HepG2 (cell line): ENCODE results near the gene CLCA2. TPM values are rescaled to one million over a fixed set of nuclear protein-coding genes. Genes with fewer than 3 reads are reported as not detected.

ENCODE experiments used
- ATAC-seq: fragments of 200-7000 bp; cut with Tn5 transposase; 3 replicates; pipeline ENCODE4 v1.9.1; 2020; ENCODE audit warnings: mild to moderate bottlenecking, moderate library complexity
- Bru-seq: library from RNA; stranded (reverse); fragments of 400-500 nt; gene quantifications from one replicate; lab custom pipeline; 2021; lab: Mats Ljungman, UMichigan
- BruChase-seq, 2 experiments: library from RNA; stranded (reverse); fragments of 400-500 nt; gene quantifications; one replicate each; lab custom pipeline; 2021; lab: Mats Ljungman, UMichigan
- BruUV-seq: library from RNA; stranded (reverse); fragments of 400-500 nt; replicated peaks from 2 replicates; lab custom pipeline; 2021; lab: Mats Ljungman, UMichigan
- CTCF ChIA-PET: fragments of 300-600 bp; formaldehyde crosslinking; extraction: SDS; loops from one replicate; lab custom pipeline; 2021; ENCODE audit warnings: low total read pairs, inconsistent platforms, low intra/inter-chr PET ratio; lab: Yijun Ruan, JAX
- POLR2A ChIA-PET: fragments of 350-600 bp; sonication (Branson Sonifier 250); formaldehyde crosslinking; loops from one replicate; lab custom pipeline; 2020; ENCODE audit warnings: antibody characterized with exemption, inconsistent platforms; lab: Yijun Ruan, JAX
- DNase-seq: peaks from one replicate; pipeline ENCODE4 v3.0.0-alpha.2; 2015; ENCODE audit warnings: low spot score
- FAIRE-seq: peaks from 3 replicates; lab custom pipeline; 2011; peaks lifted over from hg19 to GRCh38; lab: Jason Lieb, UNC
- H2AFZ ChIP-seq: one replicate; pipeline ENCODE4 v1.6.1; 2011; ENCODE audit warnings: low read length, inconsistent platforms
- H3K27ac ChIP-seq: fragments of 300-600 bp; 3 replicates; pipeline ENCODE4 v1.8.0; 2011; ENCODE audit warnings: mixed run types, mild to moderate bottlenecking, mixed read lengths, low read length, inconsistent platforms; ENCODE audit not compliant: insufficient read depth; ENCODE audit errors: extremely low read length
- H3K27me3 ChIP-seq, 2 experiments: fragments of 200-600 bp in 1 of 2; 2 replicates in 1 of 2; 3 replicates in 1 of 2; pipeline versions ENCODE4 v1.6.0 to v1.8.0; 2011; ENCODE audit warnings: low read length in 2 of 2, mild to moderate bottlenecking in 2 of 2, moderate library complexity in 2 of 2, inconsistent platforms in 1 of 2; ENCODE audit not compliant: insufficient read depth in 2 of 2, control insufficient read depth in 1 of 2
- H3K36me3 ChIP-seq, 2 experiments: fragments of 200-600 bp in 1 of 2; replicated peaks in 1 of 2; 2 replicates in 1 of 2; 3 replicates in 1 of 2; pipeline versions ENCODE4 v1.5.1 to v1.8.0; 2011; ENCODE audit warnings: low read length in 2 of 2, inconsistent platforms in 1 of 2; ENCODE audit not compliant: insufficient read depth in 2 of 2, control insufficient read depth in 1 of 2
- H3K4me1 ChIP-seq: 2 replicates; pipeline ENCODE4 v1.5.1; 2012; ENCODE audit warnings: low read length, inconsistent platforms; ENCODE audit not compliant: insufficient read depth
- H3K4me2 ChIP-seq: 2 replicates; pipeline ENCODE4 v1.6.0; 2011; ENCODE audit warnings: low read depth, low read length, inconsistent platforms
- H3K4me3 ChIP-seq, 3 experiments: fragments of 200-600 bp in 1 of 3; sonication (generic), shearing (Covaris generic) in 1 of 3; replicated peaks in 1 of 3; 2 replicates each; pipeline ENCODE4 v1.5.1; 2011 to 2016; ENCODE audit warnings: low read length in 3 of 3, inconsistent platforms in 2 of 3, low read depth in 2 of 3, mild to moderate bottlenecking in 2 of 3, control low read depth in 1 of 3, mixed read lengths in 1 of 3; ENCODE audit not compliant: insufficient read depth in 1 of 3
- H3K79me2 ChIP-seq: one replicate; pipeline ENCODE4 v1.6.1; 2011; ENCODE audit warnings: low read length, inconsistent platforms; ENCODE audit not compliant: insufficient read depth
- H3K9ac ChIP-seq: 2 replicates; pipeline ENCODE4 v1.6.0; 2011; ENCODE audit warnings: mild to moderate bottlenecking, low read depth, low read length, inconsistent platforms; ENCODE audit not compliant: insufficient read depth
- H3K9me3 ChIP-seq: 2 replicates; pipeline ENCODE4 v1.5.1; 2012; ENCODE audit warnings: mild to moderate bottlenecking, low read length
- H4K20me1 ChIP-seq: 2 replicates; pipeline ENCODE4 v1.6.0; 2011; ENCODE audit warnings: inconsistent platforms, mild to moderate bottlenecking, low read length, moderate library complexity; ENCODE audit not compliant: insufficient read depth
- IRF2 ChIP-seq: IDR thresholded peaks from 2 replicates; pipeline ENCODE4 v1.6.1; 2018; ENCODE audit warnings: missing genetic modification reagents, missing compliant biosample characterization
- MTERF4 ChIP-seq: sonication (generic); formaldehyde crosslinking; IDR thresholded peaks from 2 replicates; pipeline ENCODE4 v1.8.0; 2023; ENCODE audit warnings: mild to moderate bottlenecking, missing genetic modification reagents
- TEF ChIP-seq: sonication (generic); formaldehyde crosslinking; IDR thresholded peaks from 2 replicates; pipeline ENCODE4 v1.5.0; 2020; ENCODE audit warnings: missing genetic modification reagents
- ZNF207 ChIP-seq: fragments of 450-650 bp; IDR thresholded peaks from 2 replicates; pipeline ENCODE4 v1.6.1; 2016; ENCODE audit warnings: antibody characterized with exemption, borderline replicate concordance
- ZNF781 ChIP-seq: sonication (generic); formaldehyde crosslinking; IDR thresholded peaks from 2 replicates; pipeline ENCODE4 v1.5.1; 2020; ENCODE audit warnings: borderline replicate concordance, mild to moderate bottlenecking, missing genetic modification reagents; ENCODE audit errors: not compliant biosample characterization
- in situ Hi-C: cut with HindIII; loops from 2 replicates; pipeline ENCODE4 v1.10.0; 2017; ENCODE audit warnings: low pct_unique_long_range_greater_than_20kb; ENCODE audit not compliant: extremely low pct_ligation_motif_present
- intact Hi-C: fragments of 100-400 bp; cut with micrococcal nuclease; formaldehyde crosslinking; loops from one replicate; pipeline ENCODE4 v1.10.0; 2022; ENCODE audit not compliant: unreplicated experiment
- long read RNA-seq, 2 experiments: library from RNA in 1 of 2; library from polyadenylated mRNA in 1 of 2; stranded (forward) in 1 of 2; unstranded in 1 of 2; transcript quantifications; one replicate each; pipeline ENCODE4 v2.0.0, GENCODE V29; 2019 to 2022
- polyA minus RNA-seq, 3 experiments: library from RNA; depleted of rRNA, polyadenylated mRNA; stranded (reverse); fragments of >200 nt; gene quantifications; 2 replicates each; pipeline ENCODE4 v1.2.3, GENCODE V29; 2011; ENCODE audit warnings: low replicate concordance in 1 of 3
- polyA plus RNA-seq, 8 experiments: library from polyadenylated mRNA; depleted of rRNA in 3 of 8; stranded (reverse) in 7 of 8; unstranded in 1 of 8; fragments of >200 nt; fragmentation: Illumina TruSeq in 4 of 8; extraction: Trizol in 4 of 8; gene quantifications; 2 replicates each; pipeline versions ENCODE4 v1.2.1 to v1.2.3, GENCODE V29; 2011 to 2016; ENCODE audit warnings: low read depth in 4 of 8, missing spikeins in 1 of 8, mixed read lengths in 1 of 8; ENCODE audit not compliant: insufficient read depth in 1 of 8
- total RNA-seq, 5 experiments: library from RNA; depleted of rRNA; stranded (reverse); fragments of >200 nt; fragmentation: Illumina TruSeq; extraction: Trizol; gene quantifications; 2 replicates each; pipeline ENCODE4 v1.2.3, GENCODE V29; 2016; ENCODE audit warnings: low read depth in 1 of 5

The CLCA2 gene
- not detected in 2 replicates for total RNA-seq (2016; rRNA removed; fragmentation: Illumina TruSeq; extraction: Trizol)
- total RNA-seq (2016; cell fraction: cytosol; rRNA removed; fragmentation: Illumina TruSeq; extraction: Trizol; ENCODE audit: low read depth): not detected in 2 replicates
- not detected in 2 replicates for total RNA-seq (2016; cell fraction: insoluble cytoplasmic fraction; rRNA removed; fragmentation: Illumina TruSeq; extraction: Trizol)
- not detected in 2 replicates for total RNA-seq (2016; cell fraction: membrane; rRNA removed; fragmentation: Illumina TruSeq; extraction: Trizol)
- not detected in 2 replicates for total RNA-seq (2016; cell fraction: nucleus; rRNA removed; fragmentation: Illumina TruSeq; extraction: Trizol)
- polyA plus RNA-seq (2011; rRNA removed): not detected in 2 replicates
- not detected in 2 replicates for polyA plus RNA-seq (2011; cell fraction: cytosol; rRNA removed)
- not detected in 2 replicates for polyA plus RNA-seq (2011; cell fraction: nucleus; rRNA removed)
- not detected in 2 replicates for polyA plus RNA-seq (2012)
- polyA plus RNA-seq (2016; cell fraction: cytosol; fragmentation: Illumina TruSeq; extraction: Trizol; ENCODE audit: low read depth): not detected in 2 replicates
- polyA plus RNA-seq (2016; cell fraction: insoluble cytoplasmic fraction; fragmentation: Illumina TruSeq; extraction: Trizol; ENCODE audit: low read depth): not detected in 2 replicates
- polyA plus RNA-seq (2016; cell fraction: membrane; fragmentation: Illumina TruSeq; extraction: Trizol; ENCODE audit: low read depth): not detected in 2 replicates
- polyA plus RNA-seq (2016; cell fraction: nucleus; fragmentation: Illumina TruSeq; extraction: Trizol; ENCODE audit: insufficient read depth, low read depth): not detected in 2 replicates
- 1.1 TPM in 1 of 2 replicates, not detected in the other for polyA minus RNA-seq (2011; rRNA and poly(A)+ RNA removed; ENCODE audit: low replicate concordance)
- not detected in 2 replicates for polyA minus RNA-seq (2011; cell fraction: cytosol; rRNA and poly(A)+ RNA removed)
- not detected in 2 replicates for polyA minus RNA-seq (2011; cell fraction: nucleus; rRNA and poly(A)+ RNA removed)
- not detected for Bru-seq, nascent RNA
- not detected for BruChase-seq, experiment 1, labeled RNA remaining after a 6-hour chase
- BruChase-seq, experiment 2, labeled RNA remaining after a 2-hour chase: not detected
- long read RNA-seq, experiment 1: 0 reads
- long read RNA-seq, experiment 2: 0 reads

GRCh38 chr1:86423873-86424272 lies at the start of gene CLCA2:
TSS of gene CLCA2 (plus strand) at chr1:86424171. CDS start at chr1:86424248, 77 bp downstream.
- ChIA-PET POLR2A (no interaction called here), CTCF (no interaction called here)
- ATAC-seq (no peak), DNase-seq (no peak), FAIRE-seq (no peak)
- H3K79me2 ChIP-seq: no peaks in the 10 kb centered on the region
- H4K20me1 ChIP-seq: no peaks in the 10 kb centered on the region
- no peak within 1 kb of the TSS for H2AFZ ChIP-seq
- no peak within 1 kb of the TSS for H3K27ac ChIP-seq
- in situ Hi-C loops: no loop called here
- TF ChIP-seq ZNF781 (CRISPR knock-in tag): no peak
- no peak for TF ChIP-seq IRF2 (CRISPR knock-in tag)
- TF ChIP-seq MTERF4: no peak
- no peak for TF ChIP-seq TEF (CRISPR knock-in tag)
- no peak for TF ChIP-seq ZNF207
- H3K4me1 ChIP-seq: no peaks in the 10 kb centered on the region
- BruUV-seq: no TSS peak
- no peak within 1 kb of the TSS for H3K4me3 ChIP-seq
- intact Hi-C loops: no loop called here
- H3K9ac ChIP-seq: no peak within 1 kb of the TSS
- H3K36me3 ChIP-seq: no peaks in the 10 kb centered on the region
- no peak within 1 kb of the TSS for H3K4me2 ChIP-seq
- no peaks in the 10 kb centered on the region for H3K27me3 ChIP-seq
- no peaks in the 10 kb centered on the region for H3K9me3 ChIP-seq
